HuH-7.5 (cell line): ENCODE measurements around the gene TCERG1L.

ENCODE experiments used
- DNase-seq: peaks from one replicate; pipeline ENCODE4 v3.0.0; 2011; ENCODE audit warnings: low spot score

The TCERG1L gene

DNA sequence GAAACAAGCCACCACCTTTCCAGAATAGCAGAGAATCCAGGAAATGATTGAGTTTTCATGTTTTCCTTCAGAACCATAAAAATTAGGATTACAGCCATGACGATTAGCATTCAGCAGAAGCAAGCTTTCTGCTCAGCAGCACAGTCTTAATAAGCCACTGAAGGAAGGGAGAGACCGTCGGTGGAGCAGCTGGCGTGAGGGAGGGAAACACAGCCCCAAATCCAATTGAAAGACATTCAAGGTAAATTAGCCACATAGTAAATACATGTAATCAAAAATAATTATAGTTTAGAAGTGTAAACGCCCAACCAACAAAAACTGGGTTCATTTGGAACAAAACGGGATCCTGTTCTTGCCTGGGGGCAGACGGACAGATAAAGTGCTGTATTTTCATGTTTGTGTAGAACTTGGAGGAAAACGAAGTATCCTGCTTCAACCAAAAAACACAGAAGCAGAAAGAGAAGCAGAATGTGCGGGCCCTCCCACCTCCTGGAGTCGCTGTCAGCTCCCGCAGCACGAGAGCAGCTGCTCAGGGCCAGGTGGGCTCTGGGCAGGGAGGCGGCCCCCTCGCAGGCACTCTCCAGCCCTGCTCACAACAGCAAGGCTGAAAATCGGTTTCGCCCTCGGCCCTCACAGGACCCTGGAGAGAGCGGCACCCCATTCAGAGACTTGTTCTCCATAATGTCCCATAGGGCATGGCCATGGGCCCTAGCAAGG, 84.9 kb downstream of the TCERG1L start:
- no peak for DNase-seq

DNA sequence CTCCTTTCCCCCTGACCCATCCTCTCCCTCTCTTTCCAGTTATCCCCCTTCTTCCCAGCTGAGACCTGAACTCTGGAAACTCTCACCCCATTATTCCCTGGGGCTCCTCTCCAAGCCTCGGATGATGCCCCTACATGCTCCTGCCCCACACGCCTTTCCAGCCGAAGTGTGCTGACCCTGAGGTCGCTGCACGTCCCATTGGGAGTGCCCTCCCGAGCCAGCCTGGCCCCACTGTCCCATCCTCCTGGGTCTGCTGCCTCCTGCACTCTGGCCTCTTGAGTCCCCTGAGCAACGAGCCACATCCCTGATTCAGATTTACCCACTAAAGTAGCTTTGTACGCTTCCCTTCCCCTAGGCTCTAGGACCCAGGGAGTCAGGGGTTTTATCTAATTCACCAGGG, 87.4 kb downstream of the TCERG1L start:
- no peak for DNase-seq

DNA sequence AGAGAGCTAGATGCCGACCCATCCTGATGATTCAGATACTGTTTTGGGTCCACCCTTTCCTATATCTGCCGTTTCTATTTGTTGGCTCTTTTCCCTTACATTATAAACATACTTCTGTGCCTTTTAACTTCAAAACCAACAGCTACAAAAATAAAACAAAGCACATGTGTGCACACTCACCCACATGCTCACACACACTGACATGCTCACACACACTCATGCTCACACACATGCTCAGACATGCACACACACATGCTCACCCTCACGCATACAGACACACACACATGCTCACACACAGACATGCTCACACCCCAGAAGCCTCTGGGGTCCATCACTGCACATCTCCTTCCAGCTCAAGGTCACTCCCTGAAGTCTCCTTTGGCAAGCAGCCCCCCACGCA, 88.1 kb downstream of the TCERG1L start:
- no peak for DNase-seq

DNA sequence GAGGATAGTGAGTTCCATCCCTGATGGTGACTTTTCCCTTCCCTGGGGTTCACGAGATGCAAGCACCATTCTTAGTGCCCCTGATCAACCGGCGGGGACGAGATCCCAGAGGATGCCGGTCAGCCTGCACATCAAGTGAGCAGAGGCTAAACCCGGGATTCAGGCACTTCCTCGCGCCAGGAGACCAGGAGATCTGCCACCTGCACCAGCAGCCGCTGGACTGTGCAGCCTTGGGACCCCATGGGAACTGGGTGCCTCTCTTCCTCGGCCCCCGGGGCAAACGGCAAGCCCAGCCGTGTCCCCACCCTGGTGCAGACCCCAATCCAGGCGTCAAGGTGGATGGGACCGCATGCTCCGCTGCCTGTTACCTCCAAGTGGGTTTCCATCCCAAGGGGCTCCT, 88.5 kb downstream of the TCERG1L start:
- no peak for DNase-seq

DNA sequence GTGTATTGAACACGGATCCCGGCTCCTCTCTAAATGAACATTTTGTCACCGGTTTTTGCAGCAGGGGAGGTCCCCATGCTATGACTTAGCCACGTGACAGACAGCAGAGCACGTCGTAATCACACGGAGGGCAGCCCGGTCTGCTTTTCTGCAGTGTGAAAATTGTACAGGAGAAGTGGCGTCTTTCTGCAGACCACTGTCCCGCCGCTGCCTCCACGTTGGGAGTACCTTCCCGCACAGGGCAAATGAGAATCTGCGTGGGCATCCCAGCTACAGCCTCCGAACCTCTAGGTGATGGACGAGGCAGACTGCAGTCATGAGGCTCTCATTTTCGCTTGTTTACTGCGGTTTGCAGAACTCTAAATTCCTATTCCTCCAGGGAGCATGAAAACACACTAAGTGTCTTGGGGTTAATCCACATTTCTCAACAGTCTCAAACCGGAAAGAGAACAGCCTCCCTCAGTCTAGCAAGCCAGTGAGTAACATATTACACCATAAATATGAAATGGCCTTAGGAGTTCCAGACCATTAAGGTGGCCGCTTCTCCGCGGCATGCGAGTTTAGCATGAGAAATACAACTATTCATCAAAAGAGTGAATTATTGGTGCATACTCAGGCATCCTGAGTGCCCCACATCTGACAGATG, 89.8 kb downstream of the TCERG1L start:
- no peak for DNase-seq

DNA sequence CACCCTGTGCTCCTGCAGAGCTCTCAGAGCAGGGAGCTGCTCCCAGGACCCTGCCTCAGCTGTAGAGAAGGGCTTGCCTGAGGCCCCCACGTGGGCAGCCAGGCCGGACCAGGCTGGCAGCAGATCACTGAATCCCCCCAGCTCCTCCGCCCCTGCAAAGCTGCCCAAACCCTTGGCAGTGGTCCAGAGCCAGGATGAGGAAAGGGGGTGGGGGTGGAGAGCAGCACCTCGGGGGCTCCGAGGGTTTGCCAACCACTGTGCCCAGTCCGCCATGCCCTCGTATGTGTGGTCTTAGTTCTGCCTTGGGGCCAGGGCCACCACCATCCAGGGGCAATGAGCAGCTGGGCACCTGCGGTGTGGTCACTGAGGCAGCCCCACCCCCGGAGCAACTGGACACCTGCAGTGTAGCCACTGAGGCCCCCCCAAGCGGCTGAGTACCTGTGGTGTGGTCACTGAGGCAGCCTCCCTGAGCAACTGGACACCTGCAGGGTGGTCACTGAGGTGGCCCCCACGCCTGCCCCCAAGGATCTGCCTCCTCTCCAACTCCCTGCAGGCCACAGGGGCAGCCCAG, 90.8 kb downstream of the TCERG1L start:
- no peak for DNase-seq

DNA sequence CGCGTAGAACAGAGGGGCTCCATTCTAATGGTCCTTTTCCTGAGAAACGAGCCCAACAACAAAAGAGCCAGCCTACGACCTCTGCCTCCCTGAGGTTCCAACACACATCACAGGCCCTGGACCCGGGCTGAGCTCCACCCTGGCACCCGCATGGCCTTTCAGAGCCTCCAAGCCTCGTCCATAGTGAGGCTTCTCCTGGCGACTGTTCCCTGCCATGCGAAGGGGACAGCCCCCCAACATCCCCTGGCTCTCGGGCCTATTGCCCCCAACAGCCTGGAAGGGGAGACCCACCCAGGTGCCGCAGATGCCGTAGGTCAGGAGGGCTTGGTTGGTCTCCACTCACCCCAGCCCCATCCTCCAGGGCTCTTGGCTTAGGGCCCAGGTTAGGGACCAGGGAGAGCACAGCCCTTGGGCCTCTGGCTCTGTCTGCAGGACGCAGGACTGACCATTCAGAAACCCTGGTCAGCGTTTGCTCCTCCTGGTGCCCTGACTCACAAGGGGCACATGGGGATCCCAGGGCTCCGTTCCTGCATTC, 91.5 kb downstream of the TCERG1L start:
- no peak for DNase-seq

DNA sequence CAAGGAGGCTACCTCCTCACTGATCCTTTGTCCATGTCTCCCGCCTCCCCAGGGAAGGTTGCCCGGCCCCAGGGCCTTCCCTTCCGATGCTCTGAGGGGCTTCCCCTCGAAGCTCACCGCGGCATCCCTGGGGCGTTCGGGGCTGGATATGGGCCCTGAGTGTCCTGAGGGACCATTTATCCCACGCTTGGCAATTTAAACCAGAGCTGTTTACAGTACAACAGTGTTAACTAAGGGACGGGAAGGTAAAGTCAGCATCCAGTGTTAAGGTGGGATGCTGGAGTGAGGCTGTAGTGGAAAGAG, 92.0 kb downstream of the TCERG1L start:
- DNase-seq: no peak

DNA sequence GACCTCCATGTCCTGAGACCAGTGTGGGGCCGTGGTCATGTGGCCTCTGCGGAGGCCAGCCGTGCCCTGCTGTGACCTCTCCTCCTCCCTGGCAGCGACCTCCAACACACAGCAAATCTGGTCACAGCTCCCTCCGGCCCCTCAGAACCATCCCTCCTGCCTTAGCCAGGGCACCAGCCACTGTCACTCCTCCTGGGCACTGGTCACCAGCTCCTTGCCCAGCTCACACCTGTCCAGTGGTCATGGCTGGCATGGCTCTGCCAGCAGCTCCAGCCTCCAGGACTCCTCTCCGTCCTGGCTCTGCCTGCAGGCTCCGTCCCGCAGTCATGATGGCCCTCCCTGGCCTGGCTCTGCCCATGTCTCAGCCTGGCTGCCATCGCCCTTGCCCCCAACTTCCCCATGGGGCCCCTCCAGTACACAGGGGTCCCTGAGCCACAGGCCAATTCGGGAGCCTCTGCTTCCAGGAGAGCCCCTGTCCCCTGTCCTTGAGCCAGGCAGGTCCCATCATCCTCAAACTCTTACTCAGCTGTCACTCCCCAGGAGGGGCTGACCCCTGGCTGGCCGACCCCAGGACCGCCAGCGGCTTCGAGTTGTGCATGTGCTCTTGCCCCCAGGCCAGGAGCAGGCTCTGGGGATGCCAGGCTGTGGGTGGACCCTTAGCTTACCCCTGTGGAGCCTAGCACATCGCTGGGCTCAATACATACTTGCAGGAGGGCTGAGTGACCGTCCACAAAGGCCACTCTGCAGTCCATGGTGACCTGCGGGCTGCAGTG, 92.5 kb downstream of the TCERG1L start:
- DNase-seq: no peak

DNA sequence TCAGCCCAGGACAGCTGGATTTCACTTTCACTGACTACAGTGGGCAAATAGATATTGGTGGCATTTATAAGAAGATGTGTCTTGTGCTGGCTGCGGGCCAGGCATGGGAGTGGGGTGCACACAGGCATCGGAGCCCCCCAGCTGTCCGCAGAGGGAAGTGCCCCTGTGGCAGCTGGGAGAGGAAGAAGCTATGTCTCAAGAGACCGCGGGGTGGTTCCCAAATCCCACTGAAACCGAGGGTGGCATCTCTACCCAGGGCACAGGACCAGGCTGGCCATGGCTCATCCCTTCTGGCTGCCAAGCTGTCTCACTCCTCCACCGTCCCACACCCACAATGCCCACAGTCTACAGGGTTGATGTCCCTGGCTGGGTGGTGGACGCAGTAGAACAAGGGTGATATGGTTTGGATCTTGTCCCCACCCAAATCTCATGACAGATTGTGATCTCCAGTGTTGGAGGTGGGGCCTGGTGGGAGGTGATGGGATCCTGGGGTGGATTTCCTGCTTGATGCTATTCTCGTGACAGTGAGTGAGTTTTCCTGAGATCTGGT, 94.8 kb downstream of the TCERG1L start:
- DNase-seq: no peak

DNA sequence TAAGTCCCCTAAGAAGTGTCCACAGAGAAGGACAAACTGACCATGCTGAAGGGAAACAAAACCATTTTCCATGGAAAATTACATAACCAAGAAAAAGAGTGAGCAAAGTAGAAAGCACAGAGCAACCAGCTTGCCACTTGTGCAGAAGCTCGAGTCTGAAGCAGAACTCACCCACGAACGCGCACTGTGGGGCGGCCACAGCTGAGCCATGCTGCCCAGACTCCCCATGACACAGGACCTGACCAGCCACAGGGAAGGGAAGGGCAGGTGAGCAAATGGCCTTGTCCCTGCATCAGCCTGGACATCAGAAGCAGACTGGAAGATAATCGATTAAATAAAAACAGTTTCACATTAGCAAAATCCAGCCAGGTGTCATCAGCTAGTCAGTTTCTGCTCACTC, 95.7 kb downstream of the TCERG1L start:
- no peak for DNase-seq

DNA sequence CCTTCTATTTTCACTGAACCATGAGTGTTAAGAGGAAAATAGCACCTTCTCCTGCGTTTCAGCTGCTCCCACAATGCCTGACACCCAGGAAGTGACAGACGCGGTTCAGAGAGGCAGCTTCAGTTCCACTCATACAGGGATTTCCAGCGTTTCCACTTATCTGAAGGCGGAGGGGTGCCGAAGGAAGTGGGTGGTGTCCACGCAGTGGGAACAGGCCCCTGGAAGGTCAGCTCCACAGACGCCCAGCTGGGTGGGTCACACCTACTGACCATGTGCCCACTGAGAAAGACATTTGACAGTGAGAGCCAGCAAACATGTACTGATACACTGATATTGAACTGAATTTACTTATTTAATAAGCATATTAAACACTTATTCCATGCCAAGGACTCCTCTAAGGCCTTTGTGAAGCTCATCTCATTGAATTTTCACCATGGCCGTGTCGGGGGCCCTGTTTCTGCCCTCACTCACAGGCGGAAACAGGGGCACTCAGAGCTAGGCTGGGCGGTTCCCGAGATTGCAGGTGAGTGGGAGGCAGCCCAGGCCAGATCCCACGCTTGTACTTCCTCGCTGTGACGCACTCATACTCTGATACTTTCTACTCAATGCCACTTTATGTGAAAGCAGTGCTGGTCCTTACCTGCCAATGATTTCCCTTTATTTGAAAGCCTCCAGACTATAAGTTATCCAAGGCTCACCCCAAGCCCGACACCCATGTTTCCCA, 96.8 kb downstream of the TCERG1L start:
- DNase-seq: no peak

DNA sequence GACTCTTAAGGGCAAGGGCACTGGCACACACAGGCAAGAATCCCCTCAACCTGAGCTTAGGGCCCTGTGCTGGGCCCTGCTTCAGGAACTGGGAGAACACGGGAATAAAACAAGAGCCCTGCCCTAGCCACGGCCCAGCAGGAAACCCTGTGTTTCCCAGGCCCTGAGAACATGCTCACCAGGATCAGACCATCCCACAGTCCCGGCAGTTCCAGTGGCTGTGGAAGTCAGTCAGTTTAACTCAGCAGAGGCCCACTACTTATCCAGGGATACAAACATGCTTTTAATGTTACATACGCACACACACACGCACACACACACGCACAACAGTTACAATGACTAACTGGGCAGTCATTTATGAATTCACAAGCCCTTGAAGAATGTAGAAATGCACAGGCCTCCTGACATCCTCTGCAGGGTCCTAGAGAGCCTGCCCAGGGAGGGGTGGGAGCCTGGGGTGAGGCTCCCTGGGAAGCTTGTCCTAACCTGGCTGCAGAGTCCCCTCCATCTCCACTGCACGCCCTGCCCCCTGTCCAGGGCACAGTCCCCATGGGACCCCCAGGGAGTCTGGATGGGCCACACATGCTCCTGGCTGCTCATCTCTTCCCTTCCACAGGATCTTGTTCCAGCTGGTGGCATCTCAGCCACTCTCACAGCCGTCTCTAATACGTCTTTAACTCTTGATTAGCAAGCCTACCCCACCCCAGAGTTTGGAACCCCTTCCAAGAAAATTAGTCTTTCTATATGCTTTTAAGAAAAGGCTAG, 97.6 kb downstream of the TCERG1L start:
- DNase-seq: no peak

DNA sequence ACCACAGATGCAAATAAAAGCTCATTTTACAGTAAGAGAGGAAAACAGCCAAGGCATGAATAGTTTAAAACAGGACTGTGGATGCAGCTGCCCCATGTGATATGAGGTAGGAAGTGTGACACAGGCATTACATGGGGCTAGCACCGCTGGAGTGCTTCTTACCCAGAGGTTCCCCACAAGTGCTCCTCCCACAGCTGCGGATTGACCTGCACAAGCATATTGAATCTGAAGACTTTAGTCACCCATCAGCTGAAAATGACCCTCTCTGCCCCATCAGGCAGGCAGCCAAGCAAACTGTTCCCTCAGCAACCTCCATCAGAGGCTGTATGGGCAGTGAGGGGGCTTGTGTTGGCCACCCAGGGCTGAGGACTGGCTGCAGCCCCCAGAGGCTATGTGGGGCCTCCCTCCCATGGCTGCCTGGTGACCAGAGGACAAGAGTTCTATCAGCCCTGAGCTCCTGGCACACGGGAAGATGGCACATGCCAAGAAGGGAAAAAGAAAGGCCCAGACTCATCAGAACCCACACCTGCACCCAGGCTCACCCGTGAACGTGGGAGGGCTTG, 98.7 kb downstream of the TCERG1L start:
- DNase-seq: no peak

DNA sequence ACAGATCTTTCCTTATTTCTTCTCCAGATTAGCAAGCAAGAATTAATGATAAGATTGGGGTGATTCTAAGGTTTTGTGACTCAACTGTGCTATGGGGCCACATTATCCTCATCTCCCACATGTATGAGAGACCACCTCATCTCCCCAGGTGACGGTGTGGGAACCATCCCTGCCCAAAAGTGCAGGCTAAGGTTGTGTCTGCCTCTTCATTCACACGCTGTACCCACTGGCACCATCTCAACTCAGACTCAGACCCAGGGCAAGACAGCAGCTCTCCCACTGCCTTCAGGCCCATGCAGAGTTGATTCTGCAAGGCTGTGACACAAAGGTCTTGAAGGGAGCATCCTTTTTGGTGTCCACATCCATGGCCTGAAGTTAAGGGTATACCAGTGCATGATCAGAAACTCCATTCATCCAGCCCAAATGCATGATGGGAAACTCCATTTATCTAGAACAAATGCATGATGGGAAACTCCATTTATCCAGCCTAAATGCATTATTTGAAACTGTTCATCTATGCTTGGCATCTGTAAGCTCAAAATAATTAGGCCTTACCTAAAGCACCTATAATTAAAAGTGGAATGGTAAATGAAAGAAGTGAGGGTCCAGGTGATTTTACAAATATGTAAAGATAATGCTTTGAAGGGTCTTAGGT, 99.4 kb downstream of the TCERG1L start:
- no peak for DNase-seq

DNA sequence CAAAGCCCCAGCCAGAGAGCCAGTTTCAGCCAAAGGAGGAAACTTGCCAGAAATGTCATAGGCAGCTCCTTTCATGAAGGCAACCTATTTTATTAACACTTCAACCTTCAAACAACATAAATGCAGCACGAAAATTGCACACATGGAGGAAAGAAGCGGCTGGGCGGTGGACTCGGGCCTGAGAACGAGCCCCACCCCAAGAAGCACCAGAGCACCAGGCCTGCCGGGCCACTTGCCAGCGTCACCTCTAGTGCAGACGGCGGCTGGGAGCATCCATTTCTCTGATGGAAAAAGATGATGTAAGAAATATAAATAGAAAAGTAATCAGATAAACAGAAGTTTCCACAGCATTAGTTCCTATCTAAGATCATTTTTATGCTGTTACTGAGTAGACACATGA, 100.0 kb downstream of the TCERG1L start:
- DNase-seq: no peak

DNA sequence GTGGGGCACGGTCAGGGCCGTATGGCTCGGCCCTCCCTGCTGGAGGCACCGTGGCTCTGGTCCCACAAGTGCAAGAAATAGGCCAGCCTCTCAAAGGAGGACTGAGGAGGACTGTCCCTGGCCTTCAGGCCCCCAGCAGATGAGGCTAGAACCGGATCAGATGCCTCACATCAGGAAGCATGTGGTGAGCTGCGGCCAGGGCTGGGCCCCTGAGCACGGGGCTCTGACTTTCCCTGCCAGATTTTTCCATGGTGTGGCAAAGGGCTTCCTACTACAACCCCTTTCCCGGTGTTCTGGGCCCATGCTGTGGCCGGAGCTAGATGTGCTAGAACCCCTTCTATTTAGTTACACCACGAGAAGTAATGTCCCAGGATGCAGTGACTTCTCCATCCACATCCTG, 100.4 kb downstream of the TCERG1L start:
- no peak for DNase-seq

DNA sequence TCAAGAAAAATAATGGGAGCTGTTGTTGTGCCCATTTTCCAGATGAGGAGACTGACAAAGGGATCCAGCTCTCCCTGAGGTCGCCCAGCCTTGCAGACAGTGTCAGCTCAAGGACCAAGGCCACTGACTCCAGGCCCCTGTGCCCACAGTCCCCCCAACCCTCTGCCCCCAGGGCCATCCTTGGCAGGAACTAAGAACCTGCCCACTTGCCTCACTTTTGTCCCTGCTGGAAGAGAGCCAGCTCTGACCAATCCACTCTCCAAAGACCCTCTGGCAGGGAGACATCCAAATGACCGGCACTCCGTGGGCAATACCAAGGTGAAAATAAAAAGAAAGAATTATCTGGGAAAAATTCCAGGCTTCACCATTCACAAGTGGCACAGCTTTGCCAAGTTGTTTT, 101.3 kb downstream of the TCERG1L start:
- DNase-seq: no peak

DNA sequence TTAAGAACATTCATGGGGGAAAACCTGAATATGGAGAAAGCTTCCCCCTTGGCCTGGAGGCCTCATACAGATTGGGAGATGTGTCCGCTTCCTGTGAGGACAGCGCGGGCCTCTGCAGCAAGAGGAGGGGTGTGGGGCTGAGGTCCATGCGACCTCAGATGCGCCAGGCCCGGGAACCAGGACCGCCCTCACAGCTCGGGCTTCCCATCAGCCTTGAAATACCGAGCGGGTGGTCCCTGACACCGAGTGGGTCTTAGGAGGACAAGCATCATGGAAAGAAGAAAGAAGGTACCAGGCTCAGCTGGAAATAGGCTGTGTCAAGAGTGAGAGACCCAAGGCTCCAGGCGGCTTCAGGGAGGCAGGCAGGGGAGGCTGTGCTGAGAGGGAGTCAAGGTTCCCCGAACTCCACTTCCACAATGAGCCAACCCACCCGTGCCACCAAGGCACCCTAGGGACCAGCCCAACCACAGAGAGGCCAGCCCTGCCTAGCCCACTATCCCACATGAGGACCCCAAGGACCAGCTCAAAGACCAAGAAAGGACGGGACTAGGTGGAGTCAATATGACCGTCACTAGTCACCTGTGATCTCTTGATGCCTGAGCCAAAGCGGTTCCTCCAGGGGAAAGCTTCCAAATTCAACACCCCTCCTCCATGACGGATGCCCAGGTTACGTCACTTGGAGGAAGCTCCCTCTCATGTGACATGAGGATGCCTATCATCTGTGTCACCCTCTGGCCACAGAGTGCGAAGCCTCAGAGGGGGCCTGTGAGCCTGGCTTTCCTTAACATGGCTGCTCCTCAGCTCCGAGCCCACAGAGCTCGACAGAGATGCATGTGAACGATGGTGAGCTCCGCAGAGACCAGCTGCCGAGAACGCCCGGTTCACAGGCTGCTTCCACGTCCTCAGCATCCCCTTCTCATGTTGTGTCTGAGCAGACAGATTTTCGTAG, 103.7 kb downstream of the TCERG1L start:
- no peak for DNase-seq
